B cell (primary cell): ENCODE measurements around the gene DAB1. TPM values are rescaled to one million over a fixed set of nuclear protein-coding genes. Genes with fewer than 3 reads are reported as not detected.

Source experiments
- ATAC-seq: fragments of 200-7000 bp; cut with Tn5 transposase; one replicate; pipeline ENCODE4 v1.10.0; 2021; ENCODE audit warnings: low read depth, mild to moderate bottlenecking, moderate number of reproducible peaks, moderate library complexity
- CTCF ChIA-PET: fragments of 350-600 bp; sonication (Branson Sonifier 250); formaldehyde crosslinking; loops from one replicate; lab custom pipeline; 2021; ENCODE audit warnings: antibody characterized with exemption, inconsistent platforms; lab: Charles Lee
- POLR2A ChIA-PET: fragments of 350-600 bp; sonication (Branson Sonifier 250); formaldehyde crosslinking; loops from one replicate; lab custom pipeline; 2021; ENCODE audit warnings: antibody characterized with exemption; lab: Charles Lee
- DNase-seq: peaks from one replicate; pipeline ENCODE4 v3.0.0; 2013
- H2AFZ ChIP-seq: 2 replicates; pipeline ENCODE4 v1.6.1; 2012; ENCODE audit warnings: mild to moderate bottlenecking, low read depth, low read length; ENCODE audit not compliant: insufficient read depth, poor library complexity, severe bottlenecking
- H3K27ac ChIP-seq, 2 donors: 1 replicate in 1 of 2; 2 replicates in 1 of 2; pipeline ENCODE4 v1.5.1; 2012 to 2013; ENCODE audit warnings: low read length in 2 of 2, mild to moderate bottlenecking in 2 of 2, moderate library complexity in 1 of 2
- H3K27me3 ChIP-seq, 4 experiments: fragments of 200-600 bp in 1 of 4; sonication (generic) in 1 of 4; replicated peaks in 1 of 4; 1 replicate in 2 of 4; 2 replicates in 2 of 4; pipeline versions ENCODE4 v1.6.1 to v1.7.0; 2013 to 2016; ENCODE audit warnings: low read length in 3 of 4, mild to moderate bottlenecking in 2 of 4, mixed read lengths in 1 of 4, moderate library complexity in 1 of 4; ENCODE audit not compliant: insufficient read depth in 4 of 4, control insufficient read depth in 3 of 4; ENCODE audit errors: control extremely low read depth in 1 of 4
- H3K36me3 ChIP-seq, 2 experiments: replicated peaks in 1 of 2; 1 replicate in 1 of 2; 2 replicates in 1 of 2; pipeline versions ENCODE4 v1.6.1 to v1.7.1; 2013; ENCODE audit warnings: low read length in 1 of 2; ENCODE audit not compliant: insufficient read depth in 2 of 2, control insufficient read depth in 1 of 2; ENCODE audit errors: control extremely low read depth in 1 of 2, extremely low read depth in 1 of 2
- H3K4me1 ChIP-seq, 2 donors: fragments of 200-600 bp in 1 of 2; sonication (generic) in 1 of 2; 1 replicate in 1 of 2; 2 replicates in 1 of 2; pipeline versions ENCODE4 v1.5.1 to v1.6.1; 2013 to 2017; ENCODE audit warnings: low read length in 2 of 2; ENCODE audit not compliant: control insufficient read depth in 2 of 2, insufficient read depth in 2 of 2
- H3K4me2 ChIP-seq: replicated peaks from 2 replicates; pipeline ENCODE3; 2012; ENCODE audit warnings: mild to moderate bottlenecking, low read depth, low read length; ENCODE audit not compliant: poor library complexity, severe bottlenecking
- H3K4me3 ChIP-seq, 5 experiments: fragments of 200-600 bp in 1 of 5; sonication (generic) in 1 of 5; 1 replicate in 3 of 5; 2 replicates in 2 of 5; pipeline versions ENCODE4 v1.5.1 to v1.7.0; 2011 to 2016; ENCODE audit warnings: low read length in 4 of 5, mild to moderate bottlenecking in 4 of 5, low read depth in 2 of 5, control low read depth in 1 of 5, moderate library complexity in 1 of 5; ENCODE audit not compliant: insufficient read depth in 1 of 5; ENCODE audit errors: control extremely low read depth in 1 of 5, extremely low read depth in 1 of 5
- H3K79me2 ChIP-seq: fragments of 200-600 bp; sonication (generic); one replicate; pipeline ENCODE4 v1.6.0; 2016; ENCODE audit warnings: low read length; ENCODE audit not compliant: control insufficient read depth, insufficient read depth
- H3K9ac ChIP-seq: fragments of 200-600 bp; sonication (generic); 2 replicates; pipeline ENCODE4 v1.6.1; 2017; ENCODE audit warnings: mild to moderate bottlenecking, low read length, moderate library complexity
- H3K9me3 ChIP-seq, 3 donors: one replicate each; pipeline versions ENCODE4 v1.6.1 to v1.7.1; 2013; ENCODE audit warnings: low read length in 2 of 3; ENCODE audit not compliant: control insufficient read depth in 2 of 3, insufficient read depth in 1 of 3; ENCODE audit errors: control extremely low read depth in 1 of 3
- H4K20me1 ChIP-seq: 2 replicates; pipeline ENCODE4 v1.6.0; 2012; ENCODE audit warnings: mild to moderate bottlenecking, low read length; ENCODE audit not compliant: insufficient read depth, control insufficient read depth, poor library complexity, severe bottlenecking
- H3K27ac Mint-ChIP-seq: one replicate; pipeline ENCODE4 v1.8.0; 2021; ENCODE audit warnings: mixed read lengths
- H3K27me3 Mint-ChIP-seq: one replicate; pipeline ENCODE4 v1.8.0; 2021; ENCODE audit warnings: mixed read lengths
- H3K4me1 Mint-ChIP-seq: one replicate; pipeline ENCODE4 v1.8.0; 2021; ENCODE audit warnings: mixed read lengths
- H3K4me3 Mint-ChIP-seq: one replicate; pipeline ENCODE4 v1.8.0; 2021; ENCODE audit warnings: mixed read lengths
- H3K9me3 Mint-ChIP-seq: one replicate; pipeline ENCODE4 v1.8.0; 2022; ENCODE audit warnings: mixed read lengths; ENCODE audit not compliant: insufficient read depth
- EZH2 ChIP-seq: IDR thresholded peaks from 2 replicates; pipeline ENCODE4 v1.6.1; 2012; ENCODE audit warnings: borderline replicate concordance, low read depth, mild to moderate bottlenecking, moderate library complexity, low read length; ENCODE audit not compliant: insufficient read depth, poor library complexity, severe bottlenecking
- WGBS: methylation state at CpG from one replicate; pipeline ENCODE4 v1.1.5; 2013; ENCODE audit warnings: missing lambda C conversion rate; ENCODE audit not compliant: insufficient coverage; 5-methylcytosine and 5-hydroxymethylcytosine counted together
- intact Hi-C: fragments of 100-400 bp; cut with micrococcal nuclease; formaldehyde crosslinking; loops from one replicate; pipeline ENCODE4 v1.10.0; 2022
- polyA plus RNA-seq: library from polyadenylated mRNA; depleted of rRNA; stranded (reverse); fragments of >200 nt; gene quantifications from 2 replicates; pipeline ENCODE4 v1.2.3, GENCODE V29; 2012
- total RNA-seq, 2 donors: library from RNA; stranded (reverse); fragments of 120-200 nt in 1 of 2; gene quantifications; 1 replicate in 1 of 2; 2 replicates in 1 of 2; pipeline versions ENCODE4 v1.2.3 to v1.2.4, GENCODE V29; 2013 to 2022
- TF ChIP-seq, protein P1 (sequence below): fragments of 200-600 bp; IDR thresholded peaks from one replicate; pipeline ENCODE4 v1.8.0; 2022; ENCODE audit warnings: antibody characterized with exemption, mild to moderate bottlenecking

The DAB1 gene
- total and polyA plus RNA-seq, 2 donors (not counting 1 experiment from before 2014, with no cell fraction given), result not detected

GRCh38 chr1:57363643-57364042, 60.2 kb downstream of the DAB1 start:
- DNase-seq, result no peak
- H3K9me3 Mint-ChIP-seq, result no peaks in the 10 kb centered on the region
- no peak overlapping the region for H3K27ac ChIP-seq
- H3K36me3 ChIP-seq, result no peaks in the 10 kb centered on the region
- H3K9me3 ChIP-seq, result peaks cover 0 to 13% (median 4%) of the 10 kb centered on the region in 3 donors
- TF ChIP-seq EZH2, result no peak
- TF ChIP-seq, protein P1, sequence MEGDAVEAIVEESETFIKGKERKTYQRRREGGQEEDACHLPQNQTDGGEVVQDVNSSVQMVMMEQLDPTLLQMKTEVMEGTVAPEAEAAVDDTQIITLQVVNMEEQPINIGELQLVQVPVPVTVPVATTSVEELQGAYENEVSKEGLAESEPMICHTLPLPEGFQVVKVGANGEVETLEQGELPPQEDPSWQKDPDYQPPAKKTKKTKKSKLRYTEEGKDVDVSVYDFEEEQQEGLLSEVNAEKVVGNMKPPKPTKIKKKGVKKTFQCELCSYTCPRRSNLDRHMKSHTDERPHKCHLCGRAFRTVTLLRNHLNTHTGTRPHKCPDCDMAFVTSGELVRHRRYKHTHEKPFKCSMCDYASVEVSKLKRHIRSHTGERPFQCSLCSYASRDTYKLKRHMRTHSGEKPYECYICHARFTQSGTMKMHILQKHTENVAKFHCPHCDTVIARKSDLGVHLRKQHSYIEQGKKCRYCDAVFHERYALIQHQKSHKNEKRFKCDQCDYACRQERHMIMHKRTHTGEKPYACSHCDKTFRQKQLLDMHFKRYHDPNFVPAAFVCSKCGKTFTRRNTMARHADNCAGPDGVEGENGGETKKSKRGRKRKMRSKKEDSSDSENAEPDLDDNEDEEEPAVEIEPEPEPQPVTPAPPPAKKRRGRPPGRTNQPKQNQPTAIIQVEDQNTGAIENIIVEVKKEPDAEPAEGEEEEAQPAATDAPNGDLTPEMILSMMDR, result no peak
- 60% methylated on average over 1 of the region's 1 CpG for WGBS
- no peak overlapping the region for H3K9ac ChIP-seq
- H3K4me2 ChIP-seq, result no peak overlapping the region
- H3K79me2 ChIP-seq, result no peaks in the 10 kb centered on the region
- no peaks in the 10 kb centered on the region for H4K20me1 ChIP-seq
- no peak overlapping the region for H2AFZ ChIP-seq
- no peaks in the 10 kb centered on the region for H3K27me3 ChIP-seq
- intact Hi-C loops, result no loop called here
- H3K4me3 ChIP-seq, result no peak overlapping the region
- no peak overlapping the region for H3K27ac Mint-ChIP-seq
- H3K4me1 Mint-ChIP-seq, result no peaks in the 10 kb centered on the region
- POLR2A ChIA-PET, result no interaction called here
- no peak for ATAC-seq
- no peaks in the 10 kb centered on the region for H3K27me3 Mint-ChIP-seq
- CTCF ChIA-PET, result no interaction called here
- no peaks in the 10 kb centered on the region for H3K4me1 ChIP-seq
- H3K4me3 Mint-ChIP-seq, result no peak overlapping the region

DNA sequence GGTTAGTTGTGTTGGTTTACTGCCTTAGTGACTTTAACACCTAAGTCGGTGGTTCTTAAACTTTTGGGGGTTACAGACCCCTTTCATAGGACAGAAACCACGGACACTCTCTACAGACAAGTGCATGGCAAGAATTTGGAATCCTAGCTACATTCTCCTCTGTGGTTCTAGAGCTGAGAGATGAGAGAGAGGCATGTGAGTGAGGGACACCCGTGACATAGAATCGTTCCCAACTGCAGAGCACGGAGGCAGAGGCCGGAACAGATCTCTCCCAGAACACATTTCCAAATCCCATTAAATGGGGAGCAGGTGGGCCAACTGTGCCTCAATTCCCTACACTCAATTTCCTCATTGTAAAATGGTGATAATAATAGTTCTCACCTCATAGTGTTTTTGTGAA, 60.7 kb downstream of the DAB1 start:
- Mint-ChIP-seq H3K27me3 (no peaks in the 10 kb centered on the region), H3K9me3 (no peaks in the 10 kb centered on the region), H3K4me1 (no peaks in the 10 kb centered on the region), H3K4me3 (no peak overlapping the region), H3K27ac (no peak overlapping the region)
- no peak for TF ChIP-seq EZH2
- TF ChIP-seq, protein P1, result no peak
- DNase-seq, result no peak
- Histone ChIP-seq H3K4me3 (no peak overlapping the region), H2AFZ (no peak overlapping the region), H3K27ac (no peak overlapping the region), H3K36me3 (no peaks in the 10 kb centered on the region), H3K9me3 (peaks cover 0 to 9% (median under 1%) of the 10 kb centered on the region in 3 donors), H4K20me1 (no peaks in the 10 kb centered on the region), H3K9ac (no peak overlapping the region), H3K27me3 (no peaks in the 10 kb centered on the region), H3K4me1 (no peaks in the 10 kb centered on the region), H3K4me2 (no peak overlapping the region), H3K79me2 (no peaks in the 10 kb centered on the region)
- WGBS, result no CpG with 5 or more reads among the region's 6 CpGs
- ChIA-PET CTCF (no interaction called here), POLR2A (no interaction called here)
- intact Hi-C loops, result no loop called here
- ATAC-seq, result no peak
